ENCODE data around the gene SULT1E1.

Gene SULT1E1

DNA sequence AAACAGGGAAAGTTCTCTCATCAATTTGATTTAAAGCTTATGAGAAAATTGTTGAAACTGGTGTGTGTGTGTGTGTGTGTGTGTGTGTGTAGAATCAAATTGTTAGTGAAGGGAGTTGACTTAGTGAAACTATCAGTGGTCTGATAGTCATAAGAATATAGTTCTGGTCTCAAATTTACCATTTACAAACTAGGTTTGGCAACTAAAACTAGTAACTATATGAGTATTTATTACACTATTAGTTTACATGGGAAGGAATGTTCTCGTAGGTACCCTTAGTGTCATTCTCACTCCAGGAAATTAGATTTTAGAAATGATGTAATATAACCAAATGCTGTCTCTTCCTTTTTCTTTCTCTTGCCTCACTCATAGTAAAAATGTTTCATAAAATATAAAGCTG is 11.9 kb downstream of the SULT1E1 start:
- TF ChIP-seq CTCF (conservative IDR thresholded peaks at IDR 0.05; ENCODE audit: low read length), result no peak
- no peak overlapping the region for H3K4me3 ChIP-seq (ENCODE audit: low read length)
- no peak for DNase-seq (ENCODE audit: low read depth)

DNA sequence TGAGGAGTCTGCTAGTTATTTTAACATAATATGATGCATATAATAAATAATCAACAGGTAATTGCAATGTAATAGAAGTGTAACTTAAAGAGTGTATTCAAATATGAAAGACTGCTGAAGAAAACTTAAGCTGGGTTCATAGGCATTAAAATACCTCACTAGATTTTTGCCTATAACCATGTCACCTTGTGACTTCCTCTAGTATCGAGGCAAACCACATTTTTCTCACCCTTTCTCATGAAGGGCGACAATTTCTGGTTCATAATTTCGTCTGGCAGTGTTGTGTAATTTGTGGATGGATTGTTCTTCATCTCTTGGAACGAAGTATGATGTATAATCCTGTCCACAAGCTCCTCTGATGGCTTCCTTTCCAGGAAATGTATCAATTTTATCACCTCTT is 16.0 kb downstream of the SULT1E1 start:
- no peak for TF ChIP-seq CTCF (conservative IDR thresholded peaks at IDR 0.05; ENCODE audit: low read length)
- no peak overlapping the region for H3K4me3 ChIP-seq (ENCODE audit: low read length)
- DNase-seq (ENCODE audit: low read depth), result no peak

GRCh38 chr4:69843301-69843700 is 16.6 kb downstream of the SULT1E1 start:
- DNase-seq (ENCODE audit: low read depth), result no peak
- TF ChIP-seq CTCF (conservative IDR thresholded peaks at IDR 0.05; ENCODE audit: low read length), result no peak
- H3K4me3 ChIP-seq (ENCODE audit: low read length), result no peak overlapping the region

DNA sequence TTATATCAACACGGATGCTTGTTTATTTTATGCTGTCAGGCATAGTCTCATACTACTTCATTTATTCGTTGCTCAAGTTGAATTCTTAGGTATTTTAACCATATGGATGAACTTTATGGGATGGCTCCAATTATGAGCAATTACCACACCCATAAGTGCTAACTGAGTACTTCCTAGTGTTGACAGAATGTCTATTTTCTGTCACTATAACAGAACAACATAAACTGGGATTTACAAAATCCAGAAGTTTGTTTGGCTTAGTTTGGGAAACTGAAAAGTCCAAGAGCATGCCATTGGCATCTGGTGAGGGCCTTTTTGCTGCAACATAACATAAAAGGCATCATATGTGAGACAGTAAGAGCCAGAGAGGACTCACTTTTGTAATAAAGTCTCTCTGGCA is 21.0 kb downstream of the SULT1E1 start:
- H3K4me3 ChIP-seq (ENCODE audit: low read length), result no peak overlapping the region
- no peak for TF ChIP-seq CTCF (conservative IDR thresholded peaks at IDR 0.05; ENCODE audit: low read length)
- DNase-seq (ENCODE audit: low read depth), result no peak

- no peak for TF ChIP-seq CTCF (conservative IDR thresholded peaks at IDR 0.05; ENCODE audit: low read length)
- no peak overlapping the region for H3K4me3 ChIP-seq (ENCODE audit: low read length)
- no peak for DNase-seq (ENCODE audit: low read depth)
Measured at GRCh38 chr4:69836287-69836686, 23.7 kb downstream of the SULT1E1 start.

DNA sequence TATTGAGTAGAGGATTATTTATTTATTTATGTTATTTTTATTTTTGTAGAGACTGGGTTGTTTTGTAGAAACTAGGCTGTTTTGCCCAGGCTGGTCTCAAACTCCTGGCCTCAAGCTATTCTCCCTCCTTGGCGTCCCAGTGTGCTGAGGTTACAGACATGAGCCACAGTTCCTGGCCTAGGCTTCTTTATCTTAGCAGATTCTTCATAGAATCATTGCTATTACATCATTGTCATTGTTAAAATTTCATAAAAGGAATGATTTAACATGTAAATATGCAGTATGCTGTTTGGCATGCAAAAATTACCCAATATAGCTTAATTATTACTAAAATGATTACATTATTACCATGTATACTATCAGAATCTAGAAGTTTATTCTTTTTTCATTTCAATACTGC is 24.2 kb downstream of the SULT1E1 start:
- DNase-seq (ENCODE audit: low read depth), result no peak
- no peak overlapping the region for H3K4me3 ChIP-seq (ENCODE audit: low read length)
- TF ChIP-seq CTCF (conservative IDR thresholded peaks at IDR 0.05; ENCODE audit: low read length), result no peak

DNA sequence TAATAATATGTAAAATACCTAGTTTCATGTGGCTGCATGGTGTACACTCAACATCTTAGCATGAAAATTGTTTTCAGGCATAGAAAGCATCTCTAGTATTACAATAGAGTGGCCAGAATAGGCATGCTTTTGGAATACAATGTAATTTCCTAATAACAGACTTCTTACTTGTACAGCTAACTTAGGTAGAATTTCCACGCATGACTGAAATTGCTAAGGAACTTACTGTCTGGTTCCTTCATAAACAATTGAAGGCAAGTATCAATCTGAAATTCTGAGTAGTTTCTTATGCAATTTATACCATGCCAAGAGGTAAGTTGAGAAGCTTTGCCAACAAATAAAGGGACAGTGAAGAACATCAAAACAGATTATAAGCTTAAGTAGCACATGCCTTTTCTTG is 26.7 kb downstream of the SULT1E1 start:
- DNase-seq (ENCODE audit: low read depth), result no peak
- H3K4me3 ChIP-seq (ENCODE audit: low read length), result no peak overlapping the region
- no peak for TF ChIP-seq CTCF (conservative IDR thresholded peaks at IDR 0.05; ENCODE audit: low read length)
